ENCODE measurements around the gene ABCC5.
"Not testable (repeated sequence)": the region's sequence is repeated elsewhere in the genome, so short reads cannot be mapped to it uniquely, and the experiment has no call there.

Gene ABCC5

GRCh38 chr3:184038307-184038706 lies 20.6 kb upstream of the ABCC5 start:
- not testable (repeated sequence) for H3K27ac ChIP-seq (ENCODE audit: low read depth, low read length, severe bottlenecking); H3K9me3 ChIP-seq (ENCODE audit: control insufficient read depth, low read length); H3K4me3 ChIP-seq (ENCODE audit: extremely low read depth, insufficient read depth, low read length, poor library complexity, severe bottlenecking); H3K36me3 ChIP-seq (ENCODE audit: control insufficient read depth, insufficient read depth, low read length); H3K4me1 ChIP-seq (ENCODE audit: control insufficient read depth, insufficient read depth, low read length, poor library complexity, severe bottlenecking)
- WGBS, 2 experiments (ENCODE audit: insufficient coverage in 2 of 2) = 90 to 95% methylated on average over 3 to 5 of the region's 9 CpGs

GRCh38 chr3:184037816-184038215 lies 20.1 kb upstream of the ABCC5 start:
- Histone ChIP-seq H3K27ac (ENCODE audit: low read depth, low read length, severe bottlenecking) (no peak overlapping the region), H3K36me3 (ENCODE audit: control insufficient read depth, insufficient read depth, low read length) (no peaks in the 10 kb centered on the region), H3K4me3 (ENCODE audit: extremely low read depth, insufficient read depth, low read length, poor library complexity, severe bottlenecking) (no peak overlapping the region), H3K4me1 (ENCODE audit: control insufficient read depth, insufficient read depth, low read length, poor library complexity, severe bottlenecking) (no peaks in the 10 kb centered on the region), H3K9me3 (ENCODE audit: control insufficient read depth, low read length) (no peaks in the 10 kb centered on the region)
- 76 to 83% methylated on average over 6 of the region's 7 CpGs for WGBS, 2 experiments (ENCODE audit: insufficient coverage in 2 of 2)

GRCh38 chr3:184031187-184031792 lies 13.6 kb upstream of the ABCC5 start, which contains the start of gene HTR3D:
Gene HTR3D, plus strand, starts transcription at chr3:184031742. Its CDS starts 0 bp downstream, at chr3:184031742.
- no peak within 1 kb of the TSS for H3K27ac ChIP-seq (ENCODE audit: low read depth, low read length, severe bottlenecking)

GRCh38 chr3:184030536-184030935 lies 12.9 kb upstream of the ABCC5 start:
- Histone ChIP-seq H3K4me3 (ENCODE audit: extremely low read depth, insufficient read depth, low read length, poor library complexity, severe bottlenecking) (no peak overlapping the region), H3K27ac (ENCODE audit: low read depth, low read length, severe bottlenecking) (no peak overlapping the region), H3K4me1 (ENCODE audit: control insufficient read depth, insufficient read depth, low read length, poor library complexity, severe bottlenecking) (no peaks in the 10 kb centered on the region), H3K9me3 (ENCODE audit: control insufficient read depth, low read length) (no peaks in the 10 kb centered on the region), H3K36me3 (ENCODE audit: control insufficient read depth, insufficient read depth, low read length) (no peaks in the 10 kb centered on the region)
- WGBS, 2 experiments (ENCODE audit: insufficient coverage in 2 of 2) = no CpG with 5 or more reads among the region's 3 CpGs

More at GRCh38 chr3:184031187-184031792, 13.6 kb upstream of the ABCC5 start, which contains the start of gene HTR3D:
- H3K4me1 ChIP-seq (ENCODE audit: control insufficient read depth, insufficient read depth, low read length, poor library complexity, severe bottlenecking) = no peaks in the 10 kb centered on the region
- H3K4me3 ChIP-seq (ENCODE audit: extremely low read depth, insufficient read depth, low read length, poor library complexity, severe bottlenecking) = no peak within 1 kb of the TSS
- no peaks in the 10 kb centered on the region for H3K36me3 ChIP-seq (ENCODE audit: control insufficient read depth, insufficient read depth, low read length)
- WGBS, 2 experiments (ENCODE audit: insufficient coverage in 2 of 2) = 78 to 79% methylated on average over 3 of the region's 4 CpGs
- no peaks in the 10 kb centered on the region for H3K9me3 ChIP-seq (ENCODE audit: control insufficient read depth, low read length)

DNA sequence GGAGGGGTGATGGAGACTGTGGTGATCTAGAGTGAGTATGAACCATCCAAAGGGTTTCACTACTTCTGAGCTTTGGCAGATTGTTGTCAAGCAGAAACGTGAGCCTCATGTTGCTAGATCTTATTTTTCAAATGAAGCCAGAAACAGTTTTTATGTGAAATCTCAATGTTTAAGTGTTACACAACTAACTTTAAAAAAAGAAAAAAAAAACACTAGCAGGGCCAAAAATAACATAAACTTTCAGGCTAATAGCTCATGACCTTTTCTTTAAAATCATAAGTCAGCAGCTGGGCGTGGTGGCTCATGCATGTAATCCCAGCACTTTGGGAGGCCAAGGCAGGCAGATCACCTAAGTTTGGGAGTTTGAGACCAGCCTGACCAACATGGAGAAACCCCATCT lies 11.8 kb upstream of the ABCC5 start:
- Histone ChIP-seq H3K4me1 (ENCODE audit: control insufficient read depth, insufficient read depth, low read length, poor library complexity, severe bottlenecking) (no peaks in the 10 kb centered on the region), H3K36me3 (ENCODE audit: control insufficient read depth, insufficient read depth, low read length) (no peaks in the 10 kb centered on the region)

GRCh38 chr3:184028275-184028890 lies 10.7 kb upstream of the ABCC5 start:
- not testable (repeated sequence) for H3K27ac ChIP-seq (ENCODE audit: low read depth, low read length, severe bottlenecking)

More for the DNA sequence above, 11.8 kb upstream of the ABCC5 start:
- WGBS, 2 experiments (ENCODE audit: insufficient coverage in 2 of 2) = 94 to 100% methylated on average over 1 to 2 of the region's 2 CpGs
- no peak overlapping the region for H3K4me3 ChIP-seq (ENCODE audit: extremely low read depth, insufficient read depth, low read length, poor library complexity, severe bottlenecking)
- H3K27ac ChIP-seq (ENCODE audit: low read depth, low read length, severe bottlenecking) = no peak overlapping the region
- H3K9me3 ChIP-seq (ENCODE audit: control insufficient read depth, low read length) = no peaks in the 10 kb centered on the region

GRCh38 chr3:184025256-184025655 lies 7.6 kb upstream of the ABCC5 start:
- H3K4me3 ChIP-seq (ENCODE audit: extremely low read depth, insufficient read depth, low read length, poor library complexity, severe bottlenecking); H3K36me3 ChIP-seq (ENCODE audit: control insufficient read depth, insufficient read depth, low read length); H3K9me3 ChIP-seq (ENCODE audit: control insufficient read depth, low read length); H3K27ac ChIP-seq (ENCODE audit: low read depth, low read length, severe bottlenecking); H3K4me1 ChIP-seq (ENCODE audit: control insufficient read depth, insufficient read depth, low read length, poor library complexity, severe bottlenecking): not testable (repeated sequence)
- WGBS, 2 experiments (ENCODE audit: insufficient coverage in 2 of 2) = 79 to 82% methylated on average over 3 of the region's 5 CpGs

More at GRCh38 chr3:184028275-184028890, 10.7 kb upstream of the ABCC5 start:
- H3K36me3 ChIP-seq (ENCODE audit: control insufficient read depth, insufficient read depth, low read length); H3K9me3 ChIP-seq (ENCODE audit: control insufficient read depth, low read length); H3K4me3 ChIP-seq (ENCODE audit: extremely low read depth, insufficient read depth, low read length, poor library complexity, severe bottlenecking); H3K4me1 ChIP-seq (ENCODE audit: control insufficient read depth, insufficient read depth, low read length, poor library complexity, severe bottlenecking): not testable (repeated sequence)
- 100% methylated on average over 1 of the region's 1 CpG for WGBS, 2 experiments (ENCODE audit: insufficient coverage in 2 of 2)

DNA sequence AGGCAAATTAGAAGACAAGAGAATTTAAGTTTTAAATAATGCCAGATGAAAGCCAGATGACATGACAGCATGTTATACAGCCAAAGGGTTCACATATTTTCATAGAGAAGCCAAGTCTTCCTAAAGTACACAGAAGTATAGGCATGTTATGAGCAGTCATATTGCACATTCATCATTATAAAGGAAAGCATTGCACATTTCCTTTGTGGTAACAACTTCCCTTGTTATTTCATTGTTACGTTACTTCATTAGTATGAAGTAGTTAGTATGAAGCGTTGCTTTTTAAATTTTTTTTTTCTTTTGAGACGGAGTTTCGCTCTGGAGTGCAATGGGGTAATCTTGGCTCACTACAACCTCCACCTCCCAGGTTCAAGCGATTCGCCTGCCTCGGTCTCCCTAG lies 4.6 kb upstream of the ABCC5 start:
- Histone ChIP-seq H3K9me3 (ENCODE audit: control insufficient read depth, low read length) (no peaks in the 10 kb centered on the region), H3K36me3 (ENCODE audit: control insufficient read depth, insufficient read depth, low read length) (no peaks in the 10 kb centered on the region), H3K4me3 (ENCODE audit: extremely low read depth, insufficient read depth, low read length, poor library complexity, severe bottlenecking) (no peak overlapping the region), H3K27ac (ENCODE audit: low read depth, low read length, severe bottlenecking) (no peak overlapping the region), H3K4me1 (ENCODE audit: control insufficient read depth, insufficient read depth, low read length, poor library complexity, severe bottlenecking) (no peaks in the 10 kb centered on the region)
- WGBS, 2 experiments (ENCODE audit: insufficient coverage in 2 of 2) = no CpG with 5 or more reads among the region's 7 CpGs

DNA sequence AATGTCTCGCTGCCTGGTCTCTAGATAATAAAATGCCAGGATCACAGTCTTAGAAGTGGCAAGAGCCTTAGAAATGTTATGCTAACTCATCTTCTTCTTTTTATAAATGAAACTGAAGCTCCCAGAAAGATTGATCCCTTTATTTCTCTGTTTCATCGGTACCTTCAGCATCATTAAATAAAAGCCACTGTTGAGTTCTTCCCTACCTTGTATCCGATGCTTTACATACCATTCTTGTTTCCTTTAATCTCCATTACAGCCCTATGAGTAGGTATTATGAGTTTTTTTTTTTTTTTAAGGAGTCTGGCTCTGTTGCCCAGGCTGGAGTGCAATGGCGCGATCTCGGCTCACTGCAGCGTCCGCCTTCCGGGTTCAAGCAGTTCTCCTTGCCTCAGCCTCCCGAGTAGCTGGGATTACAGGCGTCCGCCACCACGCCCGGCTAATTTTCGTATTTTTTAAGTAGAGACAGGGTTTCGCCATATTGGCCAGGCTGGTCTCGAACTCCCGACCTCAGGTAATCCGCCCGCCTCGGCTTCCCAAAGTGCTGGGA lies 815 bp upstream of the ABCC5 start:
- H3K36me3 ChIP-seq (ENCODE audit: control insufficient read depth, insufficient read depth, low read length) = peaks cover 8% of the 10 kb centered on the region
- peak overlapping the region; percentile 99 for H3K4me3 ChIP-seq (ENCODE audit: extremely low read depth, insufficient read depth, low read length, poor library complexity, severe bottlenecking)
- H3K4me1 ChIP-seq (ENCODE audit: control insufficient read depth, insufficient read depth, low read length, poor library complexity, severe bottlenecking) = peaks cover 14% of the 10 kb centered on the region
- H3K9me3 ChIP-seq (ENCODE audit: control insufficient read depth, low read length) = no peaks in the 10 kb centered on the region
- peak overlapping the region; percentile 88 for H3K27ac ChIP-seq (ENCODE audit: low read depth, low read length, severe bottlenecking)
- WGBS, 2 experiments (ENCODE audit: insufficient coverage in 2 of 2) = 89 to 94% methylated on average over 15 to 16 of the region's 21 CpGs

GRCh38 chr3:184016811-184017671 lies 643 bp downstream of the ABCC5 start:
- Histone ChIP-seq H3K36me3 (ENCODE audit: control insufficient read depth, insufficient read depth, low read length) (peaks cover 20% of the 10 kb centered on the region), H3K27ac (ENCODE audit: low read depth, low read length, severe bottlenecking) (peak overlapping the region; percentile 88)

More at GRCh38 chr3:184016811-184017671, 643 bp downstream of the ABCC5 start:
- H3K4me3 ChIP-seq (ENCODE audit: extremely low read depth, insufficient read depth, low read length, poor library complexity, severe bottlenecking) = peak overlapping the region; percentile 99
- peaks cover 14% of the 10 kb centered on the region for H3K4me1 ChIP-seq (ENCODE audit: control insufficient read depth, insufficient read depth, low read length, poor library complexity, severe bottlenecking)
- no peaks in the 10 kb centered on the region for H3K9me3 ChIP-seq (ENCODE audit: control insufficient read depth, low read length)
- 20 to 23% methylated on average over 49 to 54 of the region's 57 CpGs for WGBS, 2 experiments (ENCODE audit: insufficient coverage in 2 of 2)

Data from mesodermal cell (in vitro differentiated cells).